HepG2 (cell line): Measurements from ENCODE around the gene ROM1. TPM values are rescaled to one million over a fixed set of nuclear protein-coding genes. Genes with fewer than 3 reads are reported as not detected.

ENCODE experiments used
- ATAC-seq: fragments of 200-7000 bp; cut with Tn5 transposase; 3 replicates; pipeline ENCODE4 v1.9.1; 2020; ENCODE audit warnings: mild to moderate bottlenecking, moderate library complexity
- BruUV-seq: library from RNA; stranded (reverse); fragments of 400-500 nt; replicated peaks from 2 replicates; lab custom pipeline; 2021; lab: Mats Ljungman, UMichigan
- CTCF ChIA-PET: fragments of 300-600 bp; formaldehyde crosslinking; extraction: SDS; loops from one replicate; lab custom pipeline; 2021; ENCODE audit warnings: low total read pairs, inconsistent platforms, low intra/inter-chr PET ratio; lab: Yijun Ruan, JAX
- POLR2A ChIA-PET: fragments of 350-600 bp; sonication (Branson Sonifier 250); formaldehyde crosslinking; loops from one replicate; lab custom pipeline; 2020; ENCODE audit warnings: antibody characterized with exemption, inconsistent platforms; lab: Yijun Ruan, JAX
- DNase-seq: peaks from one replicate; pipeline ENCODE4 v3.0.0-alpha.2; 2015; ENCODE audit warnings: low spot score
- FAIRE-seq: peaks from 3 replicates; lab custom pipeline; 2011; peaks lifted over from hg19 to GRCh38; lab: Jason Lieb, UNC
- H2AFZ ChIP-seq: one replicate; pipeline ENCODE4 v1.6.1; 2011; ENCODE audit warnings: low read length, inconsistent platforms
- H3K27ac ChIP-seq: fragments of 300-600 bp; 3 replicates; pipeline ENCODE4 v1.8.0; 2011; ENCODE audit warnings: mixed run types, mild to moderate bottlenecking, mixed read lengths, low read length, inconsistent platforms; ENCODE audit not compliant: insufficient read depth; ENCODE audit errors: extremely low read length
- H3K27me3 ChIP-seq, 2 experiments: fragments of 200-600 bp in 1 of 2; 2 replicates in 1 of 2; 3 replicates in 1 of 2; pipeline versions ENCODE4 v1.6.0 to v1.8.0; 2011; ENCODE audit warnings: low read length in 2 of 2, mild to moderate bottlenecking in 2 of 2, moderate library complexity in 2 of 2, inconsistent platforms in 1 of 2; ENCODE audit not compliant: insufficient read depth in 2 of 2, control insufficient read depth in 1 of 2
- H3K36me3 ChIP-seq, 2 experiments: fragments of 200-600 bp in 1 of 2; replicated peaks in 1 of 2; 2 replicates in 1 of 2; 3 replicates in 1 of 2; pipeline versions ENCODE4 v1.5.1 to v1.8.0; 2011; ENCODE audit warnings: low read length in 2 of 2, inconsistent platforms in 1 of 2; ENCODE audit not compliant: insufficient read depth in 2 of 2, control insufficient read depth in 1 of 2
- H3K4me1 ChIP-seq: 2 replicates; pipeline ENCODE4 v1.5.1; 2012; ENCODE audit warnings: low read length, inconsistent platforms; ENCODE audit not compliant: insufficient read depth
- H3K4me2 ChIP-seq: 2 replicates; pipeline ENCODE4 v1.6.0; 2011; ENCODE audit warnings: low read depth, low read length, inconsistent platforms
- H3K4me3 ChIP-seq, 3 experiments: fragments of 200-600 bp in 1 of 3; sonication (generic), shearing (Covaris generic) in 1 of 3; replicated peaks in 1 of 3; 2 replicates each; pipeline ENCODE4 v1.5.1; 2011 to 2016; ENCODE audit warnings: low read length in 3 of 3, inconsistent platforms in 2 of 3, low read depth in 2 of 3, mild to moderate bottlenecking in 2 of 3, control low read depth in 1 of 3, mixed read lengths in 1 of 3; ENCODE audit not compliant: insufficient read depth in 1 of 3
- H3K79me2 ChIP-seq: one replicate; pipeline ENCODE4 v1.6.1; 2011; ENCODE audit warnings: low read length, inconsistent platforms; ENCODE audit not compliant: insufficient read depth
- H3K9ac ChIP-seq: 2 replicates; pipeline ENCODE4 v1.6.0; 2011; ENCODE audit warnings: mild to moderate bottlenecking, low read depth, low read length, inconsistent platforms; ENCODE audit not compliant: insufficient read depth
- H3K9me3 ChIP-seq: 2 replicates; pipeline ENCODE4 v1.5.1; 2012; ENCODE audit warnings: mild to moderate bottlenecking, low read length
- H4K20me1 ChIP-seq: 2 replicates; pipeline ENCODE4 v1.6.0; 2011; ENCODE audit warnings: inconsistent platforms, mild to moderate bottlenecking, low read length, moderate library complexity; ENCODE audit not compliant: insufficient read depth
- AFF4 ChIP-seq: sonication (generic); formaldehyde crosslinking; IDR thresholded peaks from 2 replicates; pipeline ENCODE4 v1.4.0; 2020; ENCODE audit warnings: missing genetic modification reagents
- CSRNP1 ChIP-seq: sonication (generic); formaldehyde crosslinking; IDR thresholded peaks from 2 replicates; pipeline ENCODE4 v1.8.1; 2023; ENCODE audit warnings: mild to moderate bottlenecking, missing genetic modification reagents
- FOXK2 ChIP-seq: fragments of 450-650 bp; IDR thresholded peaks from 2 replicates; pipeline ENCODE4 v1.6.1; 2016
- HCFC1 ChIP-seq: fragments of 150-350 bp; IDR thresholded peaks from 2 replicates; pipeline ENCODE4 v1.6.1; 2014; ENCODE audit warnings: low read depth, low read length
- JUN ChIP-seq: sonication (generic); formaldehyde crosslinking; IDR thresholded peaks from 2 replicates; pipeline ENCODE4 v1.4.0; 2020; ENCODE audit warnings: mild to moderate bottlenecking, missing genetic modification reagents
- KDM6A ChIP-seq: IDR thresholded peaks from 2 replicates; pipeline ENCODE4 v1.6.1; 2016; ENCODE audit warnings: low read depth
- MAFK ChIP-seq, 2 experiments: IDR thresholded peaks in 1 of 2; conservative IDR thresholded peaks in 1 of 2; 2 replicates each; pipeline ENCODE4 v1.6.1; 2011; ENCODE audit warnings: improper control_type of control experiment in 2 of 2, low read length in 2 of 2
- MLLT10 ChIP-seq: sonication (generic); formaldehyde crosslinking; IDR thresholded peaks from 2 replicates; pipeline ENCODE4 v1.4.0; 2020; ENCODE audit warnings: missing genetic modification reagents
- NR0B2 ChIP-seq: sonication (generic); formaldehyde crosslinking; IDR thresholded peaks from 2 replicates; pipeline ENCODE4 v1.4.0; 2020; ENCODE audit warnings: mild to moderate bottlenecking, missing genetic modification reagents
- ONECUT2 ChIP-seq: sonication (generic); formaldehyde crosslinking; IDR thresholded peaks from 2 replicates; pipeline ENCODE4 v1.4.0; 2020; ENCODE audit warnings: missing genetic modification reagents
- PCBP1 ChIP-seq: fragments of 200-400 bp; formaldehyde crosslinking; IDR thresholded peaks from 2 replicates; pipeline ENCODE4 v1.6.1; 2017; ENCODE audit warnings: mild to moderate bottlenecking, low read depth, low read length, borderline replicate concordance
- RAD21 ChIP-seq: fragments of 450-650 bp; formaldehyde crosslinking; IDR thresholded peaks from 2 replicates; pipeline ENCODE4 v1.5.0; 2020; ENCODE audit warnings: mild to moderate bottlenecking
- SMARCC2 ChIP-seq: fragments of 450-650 bp; IDR thresholded peaks from 2 replicates; pipeline ENCODE4 v1.6.1; 2017; ENCODE audit warnings: antibody characterized with exemption, mild to moderate bottlenecking
- ZBTB42 ChIP-seq: sonication (generic); formaldehyde crosslinking; IDR thresholded peaks from 2 replicates; pipeline ENCODE4 v1.5.0; 2020; ENCODE audit warnings: mild to moderate bottlenecking, missing genetic modification reagents
- ZNF280B ChIP-seq: sonication (generic); formaldehyde crosslinking; IDR thresholded peaks from 2 replicates; pipeline ENCODE4 v1.5.0; 2020; ENCODE audit warnings: missing genetic modification reagents, mild to moderate bottlenecking, borderline replicate concordance
- ZNF446 ChIP-seq: sonication (generic); formaldehyde crosslinking; IDR thresholded peaks from 2 replicates; pipeline ENCODE4 v1.5.0; 2020; ENCODE audit warnings: mild to moderate bottlenecking, missing genetic modification reagents
- ZNF782 ChIP-seq: sonication (generic); formaldehyde crosslinking; IDR thresholded peaks from 2 replicates; pipeline ENCODE4 v1.4.0; 2020; ENCODE audit warnings: missing genetic modification reagents, mild to moderate bottlenecking, borderline replicate concordance
- WGBS: methylation state at CpG from one replicate; pipeline ENCODE4 v1.1.6; 2017; ENCODE audit warnings: low lambda C conversion rate; 5-methylcytosine and 5-hydroxymethylcytosine counted together
- in situ Hi-C: cut with HindIII; loops from 2 replicates; pipeline ENCODE4 v1.10.0; 2017; ENCODE audit warnings: low pct_unique_long_range_greater_than_20kb; ENCODE audit not compliant: extremely low pct_ligation_motif_present
- intact Hi-C: fragments of 100-400 bp; cut with micrococcal nuclease; formaldehyde crosslinking; loops from one replicate; pipeline ENCODE4 v1.10.0; 2022; ENCODE audit not compliant: unreplicated experiment
- polyA plus RNA-seq, 8 experiments: library from polyadenylated mRNA; depleted of rRNA in 3 of 8; stranded (reverse) in 7 of 8; unstranded in 1 of 8; fragments of >200 nt; fragmentation: Illumina TruSeq in 4 of 8; extraction: Trizol in 4 of 8; gene quantifications; 2 replicates each; pipeline versions ENCODE4 v1.2.1 to v1.2.3, GENCODE V29; 2011 to 2016; ENCODE audit warnings: low read depth in 4 of 8, missing spikeins in 1 of 8, mixed read lengths in 1 of 8; ENCODE audit not compliant: insufficient read depth in 1 of 8
- total RNA-seq, 5 experiments: library from RNA; depleted of rRNA; stranded (reverse); fragments of >200 nt; fragmentation: Illumina TruSeq; extraction: Trizol; gene quantifications; 2 replicates each; pipeline ENCODE4 v1.2.3, GENCODE V29; 2016; ENCODE audit warnings: low read depth in 1 of 5

The ROM1 gene
- total and polyA plus RNA-seq, 2 of the 13 experiments (the other 11 are each of a cell fraction or from before 2014, with no cell fraction given) = 1.2 to 2.4 TPM

GRCh38 chr11:62654297-62654696, 41.2 kb downstream of the ROM1 start (continued):
- no peak for TF ChIP-seq ZNF280B (CRISPR knock-in tag)
- no peak for TF ChIP-seq ZBTB42

GRCh38 chr11:62656796-62657429, 43.9 kb downstream of the ROM1 start:
- ChIA-PET POLR2A (interaction anchor here (2.7 to 6.3 kb wide), 3 partner anchors 7 to 14 kb away, joined by 17 to 186 read pairs (median 25); partner anchors contain the start of genes C11orf98, CSKMT, GANAB and LBHD1), CTCF (no interaction called here)
- BruUV-seq = no TSS peak
- Histone ChIP-seq H2AFZ (no peak overlapping the region), H3K27me3 (no peaks in the 10 kb centered on the region), H4K20me1 (no peaks in the 10 kb centered on the region; the same call in 1 of the 2 replicates), H3K27ac (no peak overlapping the region), H3K79me2 (peaks cover 12% of the 10 kb centered on the region), H3K4me3 (no peak overlapping the region), H3K4me1 (peaks cover 26% of the 10 kb centered on the region), H3K9me3 (no peaks in the 10 kb centered on the region), H3K9ac (no peak overlapping the region), H3K4me2 (no peak overlapping the region), H3K36me3 (no peaks in the 10 kb centered on the region)
- no peak for FAIRE-seq
- no peak for DNase-seq
- in situ Hi-C loops = no loop called here
- intact Hi-C loops = no loop called here
- WGBS = 33% methylated on average over 5 of the region's 5 CpGs
- no peak for ATAC-seq
- TF ChIP-seq RAD21 (CRISPR knock-in tag) = no peak
- no peak for TF ChIP-seq SMARCC2
- no peak for TF ChIP-seq JUN
- TF ChIP-seq MAFK (conservative IDR thresholded peaks at IDR 0.05 in 1 of 2, IDR thresholded peaks at IDR 0.05 in 1 of 2; ENCODE audit: low read length in 2 of 2) = no peak
- no peak for TF ChIP-seq ZNF782 (CRISPR knock-in tag)
- TF ChIP-seq KDM6A (CRISPR knock-in tag) = no peak
- TF ChIP-seq ONECUT2 (CRISPR knock-in tag) = no peak
- TF ChIP-seq HCFC1 = no peak
- TF ChIP-seq NR0B2 (CRISPR knock-in tag) = no peak
- no peak for TF ChIP-seq MLLT10 (CRISPR knock-in tag)
- TF ChIP-seq PCBP1 = no peak
- no peak for TF ChIP-seq FOXK2
- TF ChIP-seq CSRNP1 (CRISPR knock-in tag) = no peak
- no peak for TF ChIP-seq AFF4 (CRISPR knock-in tag)
- TF ChIP-seq ZNF446 (CRISPR knock-in tag) = no peak
